SU-DHL-6 (cell line): ENCODE data around the gene GLYR1.

Source experiments
- EZH2phosphoT487 ChIP-seq: fragments of 200-600 bp; sonication (generic), shearing (Covaris generic); conservative IDR thresholded peaks from 2 replicates; pipeline ENCODE4 v1.6.1; 2018; ENCODE audit warnings: mild to moderate bottlenecking, antibody characterized with exemption, low read length, moderate library complexity, mixed read lengths
- TF ChIP-seq, protein P1 (sequence below): fragments of 200-600 bp; sonication (generic); IDR thresholded peaks from one replicate; pipeline ENCODE4 v1.5.1; 2017; ENCODE audit warnings: antibody characterized with exemption, mild to moderate bottlenecking, low read length, moderate library complexity; ENCODE audit not compliant: insufficient read depth, poor library complexity, severe bottlenecking

DNA sequence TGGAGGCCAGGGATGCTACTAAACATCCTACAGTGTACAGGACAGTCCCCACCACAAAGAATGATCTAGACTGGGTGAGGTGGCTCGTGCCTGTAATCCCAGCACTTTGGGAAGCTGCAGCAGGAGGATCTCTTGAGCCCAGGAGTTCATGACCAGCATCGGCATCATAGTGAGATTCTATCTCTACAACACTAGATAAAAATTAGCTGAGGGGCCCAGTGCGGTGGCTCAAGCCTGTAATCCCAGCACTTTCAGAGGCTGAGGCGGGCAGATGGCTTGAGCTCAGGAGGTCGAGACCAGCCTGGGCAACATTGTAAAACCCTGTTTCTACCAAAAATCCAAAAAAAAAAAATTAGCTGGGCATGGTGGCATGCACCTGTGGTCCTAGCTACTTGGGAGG, 74.7 kb downstream of the GLYR1 start:
- TF ChIP-seq, protein P1, sequence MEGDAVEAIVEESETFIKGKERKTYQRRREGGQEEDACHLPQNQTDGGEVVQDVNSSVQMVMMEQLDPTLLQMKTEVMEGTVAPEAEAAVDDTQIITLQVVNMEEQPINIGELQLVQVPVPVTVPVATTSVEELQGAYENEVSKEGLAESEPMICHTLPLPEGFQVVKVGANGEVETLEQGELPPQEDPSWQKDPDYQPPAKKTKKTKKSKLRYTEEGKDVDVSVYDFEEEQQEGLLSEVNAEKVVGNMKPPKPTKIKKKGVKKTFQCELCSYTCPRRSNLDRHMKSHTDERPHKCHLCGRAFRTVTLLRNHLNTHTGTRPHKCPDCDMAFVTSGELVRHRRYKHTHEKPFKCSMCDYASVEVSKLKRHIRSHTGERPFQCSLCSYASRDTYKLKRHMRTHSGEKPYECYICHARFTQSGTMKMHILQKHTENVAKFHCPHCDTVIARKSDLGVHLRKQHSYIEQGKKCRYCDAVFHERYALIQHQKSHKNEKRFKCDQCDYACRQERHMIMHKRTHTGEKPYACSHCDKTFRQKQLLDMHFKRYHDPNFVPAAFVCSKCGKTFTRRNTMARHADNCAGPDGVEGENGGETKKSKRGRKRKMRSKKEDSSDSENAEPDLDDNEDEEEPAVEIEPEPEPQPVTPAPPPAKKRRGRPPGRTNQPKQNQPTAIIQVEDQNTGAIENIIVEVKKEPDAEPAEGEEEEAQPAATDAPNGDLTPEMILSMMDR, result no peak
- no peak for TF ChIP-seq EZH2phosphoT487
